HEK293 (cell line): ENCODE measurements around the gene PALMD.

Experiments used
- CTCF ChIA-PET: fragments of 350-600 bp; formaldehyde crosslinking; extraction: SDS; loops from one replicate; lab custom pipeline; 2021; ENCODE audit warnings: antibody characterized with exemption; lab: Yijun Ruan, JAX
- POLR2A ChIA-PET: fragments of 300-600 bp; formaldehyde crosslinking; extraction: SDS; loops from one replicate; lab custom pipeline; 2020; ENCODE audit warnings: antibody characterized with exemption, inconsistent platforms; lab: Yijun Ruan, JAX
- H3K27ac ChIP-seq: fragments of 200-500 bp; sonication (Bioruptor generic); 2 replicates; pipeline ENCODE4 v1.5.1; 2014; ENCODE audit warnings: low read depth, low read length, control low read depth, inconsistent platforms; ENCODE audit errors: extremely low read depth
- H3K36me3 ChIP-seq, 2 experiments: fragments of 200-500 bp in 1 of 2; sonication (Bioruptor generic) in 1 of 2; 1 replicate in 1 of 2; 2 replicates in 1 of 2; pipeline ENCODE4 v1.5.1; 2014 to 2017; ENCODE audit warnings: inconsistent platforms in 2 of 2, low read length in 2 of 2; ENCODE audit not compliant: control insufficient read depth in 2 of 2, insufficient read depth in 1 of 2
- H3K4me1 ChIP-seq: fragments of 200-500 bp; sonication (Bioruptor generic); 2 replicates; pipeline ENCODE4 v1.5.1; 2014; ENCODE audit warnings: mild to moderate bottlenecking, low read length, inconsistent platforms; ENCODE audit not compliant: control insufficient read depth, insufficient read depth
- H3K4me3 ChIP-seq: 2 replicates; pipeline ENCODE4 v1.5.1; 2011; ENCODE audit warnings: low read depth, mild to moderate bottlenecking, control low read depth, low read length, moderate library complexity
- H3K9me3 ChIP-seq: fragments of 200-500 bp; sonication (Bioruptor generic); 2 replicates; pipeline ENCODE4 v1.5.1; 2014; ENCODE audit warnings: low read depth, low read length, inconsistent platforms; ENCODE audit not compliant: control insufficient read depth, insufficient read depth
- KLF9 ChIP-seq: fragments of 450-650 bp; formaldehyde crosslinking; IDR thresholded peaks from 2 replicates; pipeline ENCODE4 v1.5.1; 2016; ENCODE audit warnings: missing biosample characterization, missing genetic modification characterization, low read depth
- SETDB1 ChIP-seq: IDR thresholded peaks from one replicate; pipeline ENCODE4 v1.6.1; 2017; ENCODE audit warnings: mild to moderate bottlenecking, low read length, moderate library complexity, mixed read lengths; ENCODE audit not compliant: insufficient read length
- ZBTB11 ChIP-seq: fragments of 450-650 bp; formaldehyde crosslinking; conservative IDR thresholded peaks from 2 replicates; pipeline ENCODE4 v1.5.1; 2016; ENCODE audit warnings: low read depth, missing biosample characterization, missing genetic modification characterization
- ZIC2 ChIP-seq: fragments of 450-650 bp; formaldehyde crosslinking; IDR thresholded peaks from 2 replicates; pipeline ENCODE4 v1.5.1; 2016; ENCODE audit warnings: missing biosample characterization, missing genetic modification characterization
- ZNF10 ChIP-seq: fragments of 450-650 bp; formaldehyde crosslinking; IDR thresholded peaks from 2 replicates; pipeline ENCODE4 v1.5.1; 2017; ENCODE audit warnings: missing biosample characterization, missing genetic modification characterization
- ZNF114 ChIP-seq: fragments of 450-650 bp; formaldehyde crosslinking; IDR thresholded peaks from 2 replicates; pipeline ENCODE4 v1.5.0; 2017; ENCODE audit warnings: missing biosample characterization, missing genetic modification characterization
- ZNF433 ChIP-seq: fragments of 450-650 bp; formaldehyde crosslinking; IDR thresholded peaks from 2 replicates; pipeline ENCODE4 v1.5.1; 2016; ENCODE audit warnings: missing biosample characterization, missing genetic modification characterization, low read depth
- ZNF473 ChIP-seq: fragments of 450-650 bp; formaldehyde crosslinking; IDR thresholded peaks from 2 replicates; pipeline ENCODE4 v1.5.1; 2017; ENCODE audit warnings: missing biosample characterization, missing genetic modification characterization
- ZNF623 ChIP-seq: fragments of 450-650 bp; formaldehyde crosslinking; IDR thresholded peaks from 2 replicates; pipeline ENCODE4 v1.5.1; 2016; ENCODE audit warnings: missing biosample characterization, missing genetic modification characterization
- ZNF626 ChIP-seq: fragments of 450-650 bp; sonication (Bioruptor Pico); formaldehyde crosslinking; IDR thresholded peaks from 2 replicates; pipeline ENCODE4 v1.5.1; 2018; ENCODE audit warnings: missing biosample characterization, missing genetic modification characterization, inconsistent platforms
- ZNF830 ChIP-seq: fragments of 450-650 bp; IDR thresholded peaks from 2 replicates; pipeline ENCODE4 v1.5.0; 2018; ENCODE audit warnings: missing biosample characterization, missing genetic modification characterization, low read depth, mild to moderate bottlenecking, moderate library complexity
- ZSCAN18 ChIP-seq: fragments of 450-650 bp; formaldehyde crosslinking; IDR thresholded peaks from 2 replicates; pipeline ENCODE4 v1.5.1; 2016; ENCODE audit warnings: missing biosample characterization, missing genetic modification characterization
- ZSCAN5A ChIP-seq: fragments of 450-650 bp; formaldehyde crosslinking; IDR thresholded peaks from 2 replicates; pipeline ENCODE4 v1.5.1; 2016; ENCODE audit warnings: missing biosample characterization, missing genetic modification characterization

Gene PALMD

DNA sequence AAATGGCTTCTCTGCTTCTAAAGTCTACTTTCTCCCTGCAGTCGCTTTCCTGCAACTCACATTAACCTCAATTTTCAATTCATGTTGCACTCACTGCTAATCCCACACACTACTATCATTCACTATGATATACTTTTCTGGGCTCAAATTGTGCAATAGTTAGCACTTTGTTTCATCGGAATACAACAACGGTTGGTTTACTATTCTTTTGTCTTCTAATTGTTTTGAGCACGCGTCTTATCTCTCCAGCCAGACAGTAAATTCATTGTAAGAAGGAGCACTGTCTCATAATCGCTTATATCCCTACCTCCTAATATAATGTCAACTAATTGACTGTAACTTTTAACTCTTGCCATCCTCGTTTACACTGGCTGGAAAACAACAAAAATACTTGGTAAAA lies 3.9 kb upstream of the PALMD start (continued):
- TF ChIP-seq ZSCAN18 (no peak), ZNF433 (tag by site-specific recombination) (no peak)

- CTCF ChIA-PET, result no interaction called here
- no peak overlapping the region for H3K4me3 ChIP-seq
- TF ChIP-seq ZBTB11 (no peak), ZNF623 (tag by site-specific recombination) (peak; percentile 79)
- TF ChIP-seq, all 188 proteins: peak for 1
- POLR2A ChIA-PET, result no interaction called here
- H3K4me1 ChIP-seq, result peaks cover 2% of the 10 kb centered on the region; the same call in 1 of the 2 replicates
- no peaks in the 10 kb centered on the region for H3K9me3 ChIP-seq
- H3K27ac ChIP-seq, result no peak overlapping the region
- H3K36me3 ChIP-seq, result no peaks in the 10 kb centered on the region
Observed at GRCh38 chr1:99643021-99643779, 2.7 kb upstream of the PALMD start.

- Histone ChIP-seq H3K4me1 (peaks cover 2% of the 10 kb centered on the region; the same call in 1 of the 2 replicates), H3K36me3 (no peaks in the 10 kb centered on the region), H3K9me3 (no peaks in the 10 kb centered on the region), H3K4me3 (no peak overlapping the region)
- CTCF ChIA-PET, result interaction anchor here (0.9 to 2.9 kb wide), 2 partner anchors 41 to 70 kb away, joined by 5 to 11 read pairs; no protein-coding TSS in a partner anchor
- no peak for TF ChIP-seq ZNF626
- no peak for TF ChIP-seq KLF9 (tag by site-specific recombination)
- no peak for TF ChIP-seq ZNF830
- no peak for TF ChIP-seq ZNF473 (tag by site-specific recombination)
- TF ChIP-seq ZIC2, result no peak
- no peak for TF ChIP-seq ZNF10 (tag by site-specific recombination)
- no peak for TF ChIP-seq ZNF114
- TF ChIP-seq ZNF623 (tag by site-specific recombination), result no peak
- TF ChIP-seq SETDB1, result no peak
- no peak for TF ChIP-seq ZSCAN5A
- TF ChIP-seq, all 188 proteins: peak for 0
- POLR2A ChIA-PET, result no interaction called here
- H3K27ac ChIP-seq, result no peak overlapping the region
Observed at GRCh38 chr1:99644279-99645004, 1.5 kb upstream of the PALMD start.
